ENCODE results near the gene HNRNPF.

The HNRNPF gene

DNA sequence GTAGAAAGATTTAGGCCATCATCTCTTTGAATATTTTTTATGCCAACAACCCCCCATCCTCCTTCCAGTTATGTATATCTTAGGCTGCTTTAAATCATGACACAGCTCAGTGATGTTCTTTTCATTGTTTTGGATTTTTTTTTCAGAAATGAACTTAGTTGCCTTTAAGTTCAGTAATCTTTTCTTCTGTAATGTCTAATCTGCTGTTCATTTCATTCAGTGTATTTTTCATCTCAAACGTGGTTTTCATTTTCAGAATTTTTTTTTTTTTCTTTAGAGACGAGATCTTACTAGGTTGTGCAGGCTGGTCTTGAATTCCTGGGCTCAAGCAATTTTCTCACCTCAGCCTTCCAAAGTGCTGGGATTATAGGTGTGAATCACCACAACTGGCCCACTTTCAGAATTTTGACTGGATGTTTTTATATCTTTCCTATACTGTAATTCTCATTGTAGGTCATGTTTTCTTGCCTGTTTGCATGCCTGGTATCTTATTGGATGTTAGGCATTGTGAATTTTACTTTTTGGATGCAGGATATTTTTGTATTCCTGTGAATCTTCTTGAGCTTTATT lies 36.0 kb upstream of the HNRNPF start:
- DNase-seq (ENCODE audit: insufficient read length, low spot score) (no peak), FAIRE-seq (no peak)
- TF ChIP-seq CTCF (IDR thresholded peaks at IDR 0.05; ENCODE audit: insufficient read depth, missing control alignments), result no peak

DNA sequence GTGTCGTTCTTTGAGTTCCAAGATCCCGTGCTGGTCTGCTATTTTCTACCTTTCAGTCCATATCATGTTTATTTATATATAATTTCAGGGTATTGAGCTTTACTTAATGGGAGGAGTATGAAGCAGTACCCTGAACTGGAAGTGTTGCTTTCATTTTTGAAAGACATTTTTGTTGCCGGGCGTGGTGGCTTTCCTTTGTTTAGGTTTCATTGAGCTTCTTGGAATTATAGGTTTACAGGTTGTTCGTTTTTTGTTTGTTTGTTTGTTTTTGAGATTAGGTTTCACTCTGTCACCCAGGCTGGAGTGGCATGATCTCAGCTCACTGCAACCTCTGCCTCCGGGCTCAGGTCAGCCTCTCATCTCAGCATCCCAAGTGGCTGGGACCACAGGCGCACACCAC lies 35.3 kb upstream of the HNRNPF start:
- FAIRE-seq (no peak), DNase-seq (ENCODE audit: insufficient read length, low spot score) (no peak)
- no peak for TF ChIP-seq CTCF (IDR thresholded peaks at IDR 0.05; ENCODE audit: insufficient read depth, missing control alignments)

DNA sequence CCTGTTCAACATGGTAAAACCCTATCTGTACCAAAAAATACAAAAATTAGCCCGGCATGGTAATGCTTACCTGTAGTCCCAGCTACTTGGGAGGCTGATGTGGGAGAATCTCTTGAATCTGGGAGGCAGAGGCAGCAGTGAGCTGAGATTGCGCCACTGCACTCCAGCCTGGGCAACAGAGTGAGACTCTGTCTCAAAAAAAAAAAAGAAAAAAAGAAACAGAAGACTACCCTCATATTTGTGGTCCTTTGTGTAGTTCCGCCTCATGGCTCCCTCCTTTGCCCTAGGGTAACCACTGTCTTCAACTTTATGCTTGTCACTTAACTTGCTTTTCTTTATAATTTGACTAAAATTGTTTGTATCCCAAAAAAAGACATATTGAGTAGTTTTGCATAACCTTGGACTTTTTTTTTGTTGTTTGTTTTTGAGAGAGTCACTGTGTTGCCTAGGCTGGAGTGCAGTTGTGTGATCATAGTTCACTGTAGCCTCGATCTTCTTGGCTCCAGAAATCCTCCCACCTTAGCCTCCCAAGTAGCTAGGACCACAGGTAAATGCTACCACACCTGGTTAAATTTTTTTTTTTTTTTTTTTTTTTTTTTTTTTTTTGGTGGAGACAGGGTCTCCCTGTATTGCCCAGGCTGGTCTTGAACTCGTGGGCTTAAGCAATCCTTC lies 31.6 kb upstream of the HNRNPF start:
- TF ChIP-seq CTCF (IDR thresholded peaks at IDR 0.05; ENCODE audit: insufficient read depth, missing control alignments), result no peak
- no peak for FAIRE-seq
- no peak for DNase-seq (ENCODE audit: insufficient read length, low spot score)

DNA sequence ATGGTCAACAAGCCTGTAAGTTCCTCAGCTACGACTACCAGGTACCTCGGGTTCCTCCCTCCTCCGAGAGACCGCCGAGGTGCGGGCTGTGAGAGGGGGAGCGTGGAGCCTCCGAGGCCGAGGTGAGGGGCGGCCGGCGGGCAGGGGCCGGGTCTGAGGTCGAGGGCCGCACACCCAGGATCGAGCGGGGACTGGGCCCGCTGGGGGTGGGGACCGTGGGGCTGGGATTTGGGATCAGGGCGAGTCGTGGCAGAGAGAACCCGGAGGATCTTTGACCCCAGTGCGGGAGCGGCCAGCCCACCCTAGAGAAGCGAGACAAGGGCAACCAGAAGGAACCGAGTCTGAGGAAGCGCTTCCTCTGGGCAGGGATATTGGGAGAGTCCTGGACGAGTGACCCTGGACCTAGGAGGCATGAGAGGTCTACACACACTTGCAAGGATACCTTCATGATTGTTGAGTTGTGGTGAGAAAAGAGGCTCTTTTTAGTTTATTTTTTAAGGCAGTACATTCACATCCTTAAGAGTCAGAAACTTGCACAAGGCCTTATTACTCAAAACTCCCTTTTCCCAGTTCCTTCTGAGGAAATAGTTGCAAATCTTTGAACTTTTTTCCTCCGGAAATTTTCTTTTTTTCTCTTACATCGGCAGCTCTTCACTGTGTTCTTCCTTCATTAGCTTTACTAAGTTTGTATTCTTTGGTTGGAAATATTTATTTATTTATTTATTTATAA lies 28.3 kb upstream of the HNRNPF start:
- DNase-seq (ENCODE audit: insufficient read length, low spot score) (no peak), FAIRE-seq (no peak)
- TF ChIP-seq CTCF (IDR thresholded peaks at IDR 0.05; ENCODE audit: insufficient read depth, missing control alignments), result no peak

- DNase-seq (ENCODE audit: insufficient read length, low spot score), result peak; percentile 79
- TF ChIP-seq CTCF (IDR thresholded peaks at IDR 0.05; ENCODE audit: insufficient read depth, missing control alignments), result no peak
- FAIRE-seq, result no peak
Observed at GRCh38 chr10:43436291-43437140, 27.5 kb upstream of the HNRNPF start, which contains the start of gene ZNF487. Gene ZNF487 (plus strand): TSS chr10:43437111. CDS start chr10:43475814, 38,703 bp downstream.

DNA sequence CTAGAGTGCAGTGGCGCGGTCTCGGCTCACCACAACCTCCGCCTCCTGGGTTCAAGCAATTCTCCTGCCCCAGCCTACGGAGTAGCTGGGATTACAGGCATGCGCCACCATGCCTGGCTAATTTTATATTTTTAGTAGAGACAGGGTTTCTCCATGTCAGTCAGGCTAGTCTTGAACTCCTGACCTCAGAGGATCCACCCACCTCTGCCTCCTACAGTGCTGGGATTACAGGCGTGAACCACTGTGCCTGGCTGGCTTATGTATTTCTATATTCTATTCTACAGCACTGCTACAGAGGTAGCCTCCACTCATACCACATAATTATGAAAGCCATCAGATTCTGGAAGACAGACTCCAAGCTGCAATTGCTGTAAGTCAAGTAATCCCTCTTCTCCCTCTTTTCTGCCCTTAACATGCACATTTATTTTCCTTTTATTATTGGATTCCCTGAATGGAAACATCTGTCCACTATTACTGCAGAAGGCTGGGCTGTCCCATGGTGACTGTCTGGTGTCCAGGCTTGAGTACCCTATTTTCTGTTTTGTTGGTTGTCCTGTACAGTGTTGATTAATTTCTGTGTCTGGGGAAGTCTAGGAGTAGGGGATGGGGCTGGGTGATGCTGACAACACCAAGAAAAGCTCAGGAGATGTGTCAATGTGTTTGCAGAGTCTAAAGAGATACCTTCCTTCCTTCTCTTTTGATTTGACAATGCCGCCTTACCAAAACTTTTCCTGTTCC lies 22.1 kb upstream of the HNRNPF start:
- DNase-seq (ENCODE audit: insufficient read length, low spot score) (no peak), FAIRE-seq (no peak)
- TF ChIP-seq CTCF (IDR thresholded peaks at IDR 0.05; ENCODE audit: insufficient read depth, missing control alignments), result no peak

Measured in D721Med (cell line).